ENCODE measurements around the gene NME4.

NME4 gene

DNA sequence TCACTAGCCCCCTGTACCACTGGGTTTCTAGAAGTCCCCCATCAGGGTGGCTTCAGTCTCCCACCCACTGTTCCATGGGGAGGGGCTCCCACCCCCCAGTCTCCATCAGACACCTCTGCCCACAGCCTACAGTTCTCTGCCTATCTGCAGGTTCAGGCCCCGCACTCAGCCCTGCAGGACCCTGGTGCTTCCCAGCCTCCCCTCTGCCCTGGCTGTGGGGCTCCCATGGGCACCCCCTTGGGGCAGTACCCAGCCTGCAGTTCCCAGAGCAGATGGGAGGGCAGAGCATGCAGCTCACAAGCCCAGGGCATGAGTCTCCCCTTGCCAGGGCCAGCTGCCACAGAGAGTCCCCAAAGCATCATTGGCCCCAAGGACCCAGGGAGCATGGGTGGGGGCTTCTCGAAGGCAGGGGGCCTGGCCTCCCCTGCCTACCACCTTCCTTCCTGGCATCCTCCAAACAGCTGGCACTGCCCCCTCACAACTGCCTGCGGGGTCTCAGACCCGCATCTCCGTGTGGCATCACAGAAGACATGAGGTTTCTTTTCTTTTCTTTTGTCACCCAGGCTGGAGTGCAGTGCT is 23.9 kb upstream of the NME4 start:
- no peaks in the 10 kb centered on the region for H3K27me3 ChIP-seq (ENCODE audit: insufficient read depth, low read depth)
- no peak overlapping the region for H3K4me2 ChIP-seq
- no peak overlapping the region for H3K9ac ChIP-seq
- no peak overlapping the region for H3K27ac ChIP-seq
- H3K4me1 ChIP-seq (ENCODE audit: low read depth, poor library complexity, severe bottlenecking) = peaks cover 14% of the 10 kb centered on the region
- no peaks in the 10 kb centered on the region for H3K36me3 ChIP-seq (ENCODE audit: insufficient read depth)
- peaks cover 6% of the 10 kb centered on the region; the same call in 1 of the 2 replicates for H3K79me2 ChIP-seq (ENCODE audit: insufficient read depth, low read depth)
- H3K4me3 ChIP-seq (IDR thresholded peaks at IDR 0.05; ENCODE audit: insufficient read depth, low read depth, low read length) = no peak overlapping the region
- H2AFZ ChIP-seq (ENCODE audit: low read depth) = no peak overlapping the region
- H4K20me1 ChIP-seq (ENCODE audit: insufficient read depth) = no peaks in the 10 kb centered on the region
- TF ChIP-seq, protein P1, sequence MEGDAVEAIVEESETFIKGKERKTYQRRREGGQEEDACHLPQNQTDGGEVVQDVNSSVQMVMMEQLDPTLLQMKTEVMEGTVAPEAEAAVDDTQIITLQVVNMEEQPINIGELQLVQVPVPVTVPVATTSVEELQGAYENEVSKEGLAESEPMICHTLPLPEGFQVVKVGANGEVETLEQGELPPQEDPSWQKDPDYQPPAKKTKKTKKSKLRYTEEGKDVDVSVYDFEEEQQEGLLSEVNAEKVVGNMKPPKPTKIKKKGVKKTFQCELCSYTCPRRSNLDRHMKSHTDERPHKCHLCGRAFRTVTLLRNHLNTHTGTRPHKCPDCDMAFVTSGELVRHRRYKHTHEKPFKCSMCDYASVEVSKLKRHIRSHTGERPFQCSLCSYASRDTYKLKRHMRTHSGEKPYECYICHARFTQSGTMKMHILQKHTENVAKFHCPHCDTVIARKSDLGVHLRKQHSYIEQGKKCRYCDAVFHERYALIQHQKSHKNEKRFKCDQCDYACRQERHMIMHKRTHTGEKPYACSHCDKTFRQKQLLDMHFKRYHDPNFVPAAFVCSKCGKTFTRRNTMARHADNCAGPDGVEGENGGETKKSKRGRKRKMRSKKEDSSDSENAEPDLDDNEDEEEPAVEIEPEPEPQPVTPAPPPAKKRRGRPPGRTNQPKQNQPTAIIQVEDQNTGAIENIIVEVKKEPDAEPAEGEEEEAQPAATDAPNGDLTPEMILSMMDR (conservative IDR thresholded peaks at IDR 0.05; ENCODE audit: low read depth, low read length) = no peak

GRCh38 chr16:373848-374615 is 23.0 kb upstream of the NME4 start:
- Histone ChIP-seq H2AFZ (ENCODE audit: low read depth) (no peak overlapping the region), H3K27me3 (ENCODE audit: insufficient read depth, low read depth) (no peaks in the 10 kb centered on the region), H3K4me3 (IDR thresholded peaks at IDR 0.05; ENCODE audit: insufficient read depth, low read depth, low read length) (no peak overlapping the region), H3K79me2 (ENCODE audit: insufficient read depth, low read depth) (peaks cover 6% of the 10 kb centered on the region; the same call in 1 of the 2 replicates), H3K27ac (no peak overlapping the region), H4K20me1 (ENCODE audit: insufficient read depth) (no peaks in the 10 kb centered on the region), H3K4me2 (no peak overlapping the region), H3K9ac (no peak overlapping the region), H3K36me3 (ENCODE audit: insufficient read depth) (no peaks in the 10 kb centered on the region), H3K4me1 (ENCODE audit: low read depth, poor library complexity, severe bottlenecking) (peaks cover 14% of the 10 kb centered on the region)
- TF ChIP-seq, protein P1 (conservative IDR thresholded peaks at IDR 0.05; ENCODE audit: low read depth, low read length) = no peak

GRCh38 chr16:374616-374926 is 22.4 kb upstream of the NME4 start:
- Histone ChIP-seq H3K27ac (no peak overlapping the region), H3K36me3 (ENCODE audit: insufficient read depth) (no peaks in the 10 kb centered on the region), H3K4me1 (ENCODE audit: low read depth, poor library complexity, severe bottlenecking) (peaks cover 12% of the 10 kb centered on the region), H3K4me2 (no peak overlapping the region), H2AFZ (ENCODE audit: low read depth) (no peak overlapping the region), H3K9ac (no peak overlapping the region), H4K20me1 (ENCODE audit: insufficient read depth) (no peaks in the 10 kb centered on the region), H3K79me2 (ENCODE audit: insufficient read depth, low read depth) (peaks cover 4% of the 10 kb centered on the region; the same call in 1 of the 2 replicates), H3K4me3 (IDR thresholded peaks at IDR 0.05; ENCODE audit: insufficient read depth, low read depth, low read length) (no peak overlapping the region), H3K27me3 (ENCODE audit: insufficient read depth, low read depth) (no peaks in the 10 kb centered on the region)
- TF ChIP-seq, protein P1 (conservative IDR thresholded peaks at IDR 0.05; ENCODE audit: low read depth, low read length) = no peak

GRCh38 chr16:375212-375611 is 21.8 kb upstream of the NME4 start:
- H3K4me1 ChIP-seq (ENCODE audit: low read depth, poor library complexity, severe bottlenecking) = peaks cover 9% of the 10 kb centered on the region
- no peak overlapping the region for H3K4me3 ChIP-seq (IDR thresholded peaks at IDR 0.05; ENCODE audit: insufficient read depth, low read depth, low read length)
- H2AFZ ChIP-seq (ENCODE audit: low read depth) = no peak overlapping the region
- TF ChIP-seq, protein P1 (conservative IDR thresholded peaks at IDR 0.05; ENCODE audit: low read depth, low read length) = no peak
- H3K27me3 ChIP-seq (ENCODE audit: insufficient read depth, low read depth) = no peaks in the 10 kb centered on the region
- H3K79me2 ChIP-seq (ENCODE audit: insufficient read depth, low read depth) = no peaks in the 10 kb centered on the region
- no peak overlapping the region for H3K27ac ChIP-seq
- no peaks in the 10 kb centered on the region for H3K36me3 ChIP-seq (ENCODE audit: insufficient read depth)
- no peak overlapping the region for H3K4me2 ChIP-seq
- H4K20me1 ChIP-seq (ENCODE audit: insufficient read depth) = no peaks in the 10 kb centered on the region
- no peak overlapping the region for H3K9ac ChIP-seq

Data from KMS-11 (cell line).